Inflammatory macrophage treated with lipopolysaccharide for 1 hour (primary cell): ENCODE data around the gene SOX2.

Source experiments
- DNase-seq, 2 donors: peaks; one replicate each; pipeline ENCODE4 v3.0.0-alpha.2; 2020 to 2022

SOX2 gene

DNA sequence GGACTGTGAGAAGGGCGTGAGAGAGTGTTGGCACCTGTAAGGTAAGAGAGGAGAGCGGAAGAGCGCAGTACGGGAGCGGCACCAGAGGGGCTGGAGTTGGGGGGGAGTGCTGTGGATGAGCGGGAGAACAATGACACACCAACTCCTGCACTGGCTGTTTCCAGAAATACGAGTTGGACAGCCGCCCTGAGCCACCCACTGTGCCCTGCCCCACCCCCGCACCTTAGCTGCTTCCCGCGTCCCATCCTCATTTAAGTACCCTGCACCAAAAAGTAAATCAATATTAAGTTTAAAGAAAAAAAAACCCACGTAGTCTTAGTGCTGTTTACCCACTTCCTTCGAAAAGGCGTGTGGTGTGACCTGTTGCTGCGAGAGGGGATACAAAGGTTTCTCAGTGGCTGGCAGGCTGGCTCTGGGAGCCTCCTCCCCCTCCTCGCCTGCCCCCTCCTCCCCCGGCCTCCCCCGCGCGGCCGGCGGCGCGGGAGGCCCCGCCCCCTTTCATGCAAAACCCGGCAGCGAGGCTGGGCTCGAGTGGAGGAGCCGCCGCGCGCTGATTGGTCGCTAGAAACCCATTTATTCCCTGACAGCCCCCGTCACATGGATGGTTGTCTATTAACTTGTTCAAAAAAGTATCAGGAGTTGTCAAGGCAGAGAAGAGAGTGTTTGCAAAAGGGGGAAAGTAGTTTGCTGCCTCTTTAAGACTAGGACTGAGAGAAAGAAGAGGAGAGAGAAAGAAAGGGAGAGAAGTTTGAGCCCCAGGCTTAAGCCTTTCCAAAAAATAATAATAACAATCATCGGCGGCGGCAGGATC lies at the start of gene SOX2:
Gene SOX2, plus strand, starts transcription at position 601 of the 811 bp plus-strand sequence. CDS start 436 bp downstream, outside the sequence.
- no peak for DNase-seq

DNA sequence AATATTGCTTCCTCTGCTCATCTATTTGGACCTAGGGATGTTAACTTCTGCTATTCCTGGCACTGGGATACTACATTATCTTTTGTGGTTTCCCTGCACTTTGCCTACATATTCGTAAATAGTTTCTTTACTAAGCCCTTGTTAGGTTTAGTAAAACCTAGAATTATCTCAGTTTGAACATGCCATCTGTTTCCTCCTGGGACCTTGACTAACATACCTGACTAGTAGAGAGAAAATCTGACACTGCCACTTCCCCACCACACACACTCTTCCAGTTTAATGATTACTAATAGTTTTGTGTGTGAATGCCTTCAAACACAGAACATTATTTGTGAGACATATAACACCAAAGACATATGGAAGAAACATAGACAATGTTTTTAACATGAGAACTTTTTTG lies 28.2 kb upstream of the SOX2 start:
- DNase-seq = no peak

DNA sequence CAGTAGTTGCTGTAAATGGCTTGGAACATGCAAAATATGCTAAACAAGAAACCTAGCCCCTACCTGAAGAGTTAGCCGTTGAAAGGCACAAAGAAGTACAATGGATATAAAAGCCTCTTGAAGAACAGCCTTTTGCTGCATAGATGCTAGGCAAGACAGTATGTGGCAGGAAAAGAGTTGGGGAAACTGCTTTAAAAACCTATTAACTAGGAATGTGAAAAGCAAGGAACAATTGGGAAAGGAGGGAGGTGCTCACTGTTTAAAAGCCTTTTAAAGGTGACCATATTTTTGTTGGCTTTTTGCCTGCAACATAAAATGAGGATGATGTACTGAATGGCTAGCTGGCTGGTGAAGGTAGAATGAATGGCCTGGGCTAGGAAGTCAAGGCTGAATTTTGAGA lies 24.5 kb upstream of the SOX2 start:
- no peak for DNase-seq

DNA sequence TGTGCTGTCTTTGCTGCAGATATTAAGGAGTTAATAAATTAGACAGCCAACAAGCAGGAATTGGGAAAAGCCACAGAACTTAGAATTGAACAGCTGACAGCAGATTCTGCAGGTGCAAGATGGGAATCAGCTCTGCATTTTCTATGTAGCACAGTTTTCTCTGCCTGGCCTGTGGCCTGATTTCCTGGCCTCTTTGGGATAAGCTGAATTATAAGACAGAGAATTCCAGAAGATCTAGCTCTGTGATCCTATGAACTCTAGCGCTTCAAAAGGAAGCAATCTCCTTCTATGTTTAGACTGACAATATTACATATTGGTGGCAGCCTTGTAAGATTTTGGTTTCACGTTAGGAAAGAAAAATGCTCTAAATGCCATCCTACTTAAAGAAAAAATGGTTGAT lies 24.0 kb upstream of the SOX2 start:
- no peak for DNase-seq

DNA sequence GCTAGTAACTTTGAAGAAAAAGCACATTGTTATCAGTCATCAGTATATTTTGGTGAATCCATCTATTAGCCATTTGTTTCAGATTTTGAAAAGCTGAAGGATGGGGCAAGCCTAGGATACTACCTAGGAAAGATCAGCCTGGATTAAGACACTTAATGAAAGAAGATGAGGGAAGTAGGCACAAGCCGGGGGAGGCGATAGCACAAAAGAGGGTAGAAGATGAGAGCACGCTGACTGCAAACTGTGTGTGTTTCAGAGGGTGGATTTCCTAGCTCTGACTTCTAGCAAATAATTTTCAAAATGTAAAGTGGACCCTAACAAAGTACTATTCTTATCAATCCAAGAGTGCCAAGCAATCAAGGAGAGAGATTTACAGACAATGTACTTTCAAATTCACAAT lies 22.2 kb upstream of the SOX2 start:
- no peak for DNase-seq

DNA sequence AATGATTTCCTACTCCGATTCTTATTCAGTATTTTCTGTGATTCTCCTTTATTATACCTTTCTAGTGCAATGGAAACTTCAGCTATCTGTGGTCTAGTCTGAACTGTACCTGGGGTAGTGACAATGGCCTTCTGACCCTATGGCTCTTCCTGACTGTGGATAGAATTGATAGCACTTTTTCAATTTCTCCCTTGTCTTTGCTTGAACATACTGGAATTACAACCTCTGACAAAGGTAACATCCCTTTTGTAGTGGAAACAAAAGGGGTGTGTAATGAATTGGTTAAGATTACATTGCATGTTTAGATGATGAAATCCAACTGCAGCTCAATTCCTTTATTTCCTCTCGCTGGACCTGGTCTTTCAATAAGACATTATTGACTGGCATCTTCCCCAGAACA lies 21.0 kb upstream of the SOX2 start:
- DNase-seq = no peak

DNA sequence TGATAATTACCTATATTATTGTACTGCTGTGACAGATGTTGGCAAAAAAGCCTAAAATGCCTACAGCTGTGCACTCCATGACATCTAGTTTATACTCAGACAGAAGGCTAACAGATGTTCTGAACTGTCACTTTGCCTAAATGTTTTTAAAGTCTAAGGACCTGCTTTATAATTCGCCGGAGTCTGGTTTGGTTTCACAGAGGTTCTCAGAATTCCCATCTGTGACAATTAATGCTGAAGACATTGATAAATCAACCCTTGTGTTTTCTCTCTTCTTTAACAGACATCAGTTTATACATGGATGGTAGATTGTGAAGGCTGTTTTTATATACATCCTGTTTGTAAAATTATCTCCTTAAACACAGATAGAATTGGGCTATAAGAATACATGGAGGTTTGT lies 19.8 kb upstream of the SOX2 start:
- no peak for DNase-seq

DNA sequence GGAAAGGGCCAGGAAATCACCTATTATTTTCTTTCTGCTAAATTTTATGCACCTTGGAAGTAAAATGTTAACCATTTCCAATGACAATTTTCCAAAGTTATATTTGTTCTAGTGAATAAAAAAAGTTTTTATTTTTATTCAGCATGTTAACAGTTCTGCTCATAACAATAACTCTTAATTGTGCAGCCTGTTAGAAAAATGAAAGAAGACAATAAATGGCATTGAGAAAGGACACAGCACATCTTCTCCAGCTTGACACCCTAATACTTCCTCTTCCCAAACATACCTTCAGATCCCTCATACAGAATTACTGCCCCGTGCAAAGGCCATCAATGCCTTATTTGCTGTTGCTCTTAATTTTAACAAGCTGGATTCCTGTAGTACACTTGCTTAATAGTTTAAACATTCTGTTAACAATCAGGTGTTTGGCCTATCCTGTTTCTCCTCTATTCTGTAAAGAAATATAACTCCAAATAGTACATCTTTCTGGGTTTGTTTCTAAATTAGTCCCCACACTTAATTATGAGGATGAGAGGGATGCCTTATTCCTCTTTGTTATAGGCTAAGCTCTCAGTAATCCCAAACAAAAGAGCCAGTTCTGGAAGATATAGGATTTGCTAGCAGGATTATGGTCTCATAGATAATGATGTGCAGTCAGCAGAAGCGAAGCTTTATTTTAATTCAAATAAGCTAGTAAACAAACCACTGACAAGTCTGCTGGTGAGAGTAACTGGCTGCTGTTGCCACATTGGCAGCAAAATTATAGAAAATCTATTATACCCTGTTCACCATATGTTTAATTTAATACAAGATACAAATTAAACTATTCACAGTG lies 19.2 kb upstream of the SOX2 start:
- DNase-seq = no peak

DNA sequence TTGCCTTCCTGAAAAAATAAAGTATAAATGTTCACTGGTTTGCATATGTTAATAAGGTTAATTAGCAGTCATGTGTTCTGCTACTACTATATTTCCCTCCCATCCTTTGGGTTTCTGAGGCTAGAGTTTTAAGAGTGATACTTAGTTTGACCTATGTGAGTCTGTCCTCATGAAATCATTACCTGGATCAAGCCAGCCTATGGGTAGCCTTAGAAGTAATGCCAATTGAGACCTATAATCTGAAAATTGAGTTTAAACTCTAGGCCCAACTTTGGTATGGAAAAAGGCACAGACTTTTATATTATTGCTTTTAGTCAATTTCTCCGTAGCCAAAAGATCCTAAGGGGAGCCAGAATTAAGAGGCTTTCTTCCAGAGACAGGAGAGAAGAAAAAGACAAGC lies 18.4 kb upstream of the SOX2 start:
- no peak for DNase-seq

DNA sequence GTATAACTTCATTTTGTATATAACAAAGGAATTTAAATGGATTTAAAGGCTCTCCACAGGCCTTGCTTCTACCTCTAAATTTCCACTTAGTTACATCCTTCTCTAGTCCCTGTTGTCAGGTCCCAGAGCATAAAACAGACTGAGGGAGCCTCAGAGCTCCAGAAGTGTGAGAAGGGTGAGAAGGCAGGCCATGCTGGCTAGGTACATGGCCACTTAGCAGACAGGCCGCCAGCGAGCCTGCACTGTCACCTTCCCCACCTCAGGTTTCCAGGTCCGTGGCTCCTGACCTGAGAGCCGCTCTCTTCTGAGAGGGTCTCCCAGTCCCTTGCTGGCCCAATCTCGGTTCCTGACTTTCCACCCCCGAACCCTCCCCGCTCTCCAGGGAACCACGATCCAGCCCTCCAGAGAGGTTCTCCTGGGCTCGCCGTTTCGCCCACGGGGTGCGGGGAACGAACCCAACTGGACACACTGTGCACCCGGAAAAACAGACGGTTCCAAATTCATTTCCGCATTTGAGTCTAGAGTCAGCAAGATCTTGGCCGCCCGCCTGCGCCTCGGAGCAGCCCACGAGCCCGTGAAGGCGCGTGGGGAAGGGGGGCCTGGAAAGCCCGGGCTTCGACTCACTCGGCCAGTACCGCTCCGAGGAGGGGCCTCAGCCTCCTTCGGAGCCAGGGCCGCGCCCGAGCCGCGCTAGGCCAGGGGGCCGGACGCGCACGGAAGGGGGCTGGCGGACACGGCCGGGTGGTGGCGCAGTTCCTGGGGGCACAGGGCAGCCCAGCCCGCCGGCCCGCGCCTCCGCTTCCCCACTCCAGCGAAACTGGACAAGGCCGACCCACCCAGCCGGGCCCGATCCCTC lies 16.7 kb upstream of the SOX2 start:
- no peak for DNase-seq

DNA sequence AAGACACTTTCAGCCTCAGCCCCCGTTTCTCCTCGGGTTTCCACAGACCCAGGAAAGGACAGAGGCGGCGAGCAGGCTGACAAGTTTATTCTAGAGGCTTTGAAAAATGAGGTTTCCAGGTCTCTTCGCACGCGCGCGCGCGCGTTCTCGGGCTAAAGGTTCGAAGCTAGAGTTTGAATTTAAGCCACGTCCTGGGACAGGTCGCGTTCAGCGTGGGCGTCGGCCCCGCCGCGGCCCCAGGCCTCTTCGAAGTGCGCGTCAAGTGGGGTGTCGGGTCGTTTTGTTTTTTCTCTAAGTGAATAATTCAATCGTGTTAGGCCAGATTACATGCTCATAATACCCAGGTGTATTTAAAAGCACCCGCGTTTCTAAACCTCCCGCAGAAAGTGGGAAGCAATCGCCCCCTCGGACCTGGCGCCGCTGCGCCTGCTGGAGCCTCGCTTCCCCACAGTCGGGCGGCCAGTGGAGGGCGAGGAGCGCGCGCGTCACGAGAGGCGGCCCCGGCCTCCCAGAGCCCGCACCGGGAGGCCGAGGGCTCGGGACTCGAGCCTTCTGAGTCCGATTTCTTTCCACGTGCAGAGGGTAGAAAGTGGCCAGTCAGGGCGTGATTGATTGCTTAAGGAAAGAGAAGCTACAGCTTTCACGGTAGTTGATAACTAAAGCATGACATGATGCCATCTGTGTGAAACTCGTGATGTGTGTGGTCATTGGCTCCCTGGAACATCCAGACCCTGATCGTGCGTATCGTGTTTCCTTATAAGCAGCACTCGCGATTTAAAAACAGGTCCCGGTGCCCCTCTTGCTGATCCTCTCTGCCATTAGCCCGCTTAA lies 15.8 kb upstream of the SOX2 start:
- no peak for DNase-seq

DNA sequence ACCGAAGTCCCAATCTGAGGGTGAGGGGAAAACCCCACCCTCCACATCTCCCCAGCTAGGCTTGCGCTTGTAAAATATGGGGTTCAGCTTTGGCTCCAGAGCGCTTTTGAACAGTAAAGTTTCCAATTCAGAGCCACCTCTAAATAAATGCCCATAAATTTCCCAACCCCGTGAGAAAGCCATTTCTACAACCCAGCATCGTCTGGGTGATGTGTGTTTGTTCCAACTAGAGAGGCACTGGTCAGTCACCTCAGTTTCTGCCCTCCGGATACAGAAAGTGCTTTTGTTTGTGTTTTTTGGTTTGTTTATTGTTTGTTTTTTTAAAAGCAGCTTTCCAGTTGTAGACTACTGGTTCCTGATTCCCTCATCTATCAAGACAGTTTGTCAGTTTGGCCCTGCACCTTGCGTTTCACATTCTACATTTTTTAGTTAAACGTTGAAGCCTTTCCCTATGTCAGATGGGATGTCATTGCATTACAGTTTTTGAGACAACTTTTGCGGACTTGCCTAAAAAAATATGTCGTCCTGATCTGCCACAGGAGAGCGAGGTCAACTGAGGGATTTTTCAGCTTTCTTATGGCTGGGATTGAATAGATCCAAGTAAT lies 15.0 kb upstream of the SOX2 start:
- no peak for DNase-seq

DNA sequence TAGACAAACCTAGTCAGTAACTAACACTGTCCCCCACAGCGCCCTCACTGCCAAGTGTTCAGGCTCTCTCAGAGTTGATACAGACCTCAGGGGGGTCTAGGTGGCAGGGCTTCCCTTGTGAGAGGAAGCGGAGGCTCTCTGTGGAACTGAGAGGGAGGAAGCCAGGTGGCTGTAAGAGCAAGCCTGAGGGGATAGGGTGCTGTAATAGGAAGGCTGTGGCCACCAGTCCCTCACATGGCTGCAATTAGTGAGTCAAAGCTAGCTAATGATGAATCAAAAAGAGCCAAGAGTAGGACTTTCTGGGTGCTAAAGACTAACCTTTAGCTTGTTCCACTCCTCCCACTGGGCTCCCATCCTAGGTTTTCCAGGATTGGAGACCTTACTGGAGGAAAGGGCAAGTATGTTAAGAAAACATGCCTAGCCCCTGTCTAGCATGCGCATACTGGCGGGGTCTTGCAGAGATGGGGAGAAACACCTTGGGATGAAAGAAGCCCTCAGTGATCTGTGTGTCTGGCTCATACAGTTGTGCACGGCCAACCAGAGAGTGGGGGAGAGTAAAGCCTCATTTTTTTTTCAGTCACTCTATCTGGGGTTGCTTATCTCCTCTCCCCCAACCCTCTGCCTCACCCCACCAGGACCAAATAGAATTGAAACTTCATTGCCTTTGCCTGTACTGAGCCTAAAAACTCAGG lies 13.3 kb upstream of the SOX2 start:
- DNase-seq = no peak

DNA sequence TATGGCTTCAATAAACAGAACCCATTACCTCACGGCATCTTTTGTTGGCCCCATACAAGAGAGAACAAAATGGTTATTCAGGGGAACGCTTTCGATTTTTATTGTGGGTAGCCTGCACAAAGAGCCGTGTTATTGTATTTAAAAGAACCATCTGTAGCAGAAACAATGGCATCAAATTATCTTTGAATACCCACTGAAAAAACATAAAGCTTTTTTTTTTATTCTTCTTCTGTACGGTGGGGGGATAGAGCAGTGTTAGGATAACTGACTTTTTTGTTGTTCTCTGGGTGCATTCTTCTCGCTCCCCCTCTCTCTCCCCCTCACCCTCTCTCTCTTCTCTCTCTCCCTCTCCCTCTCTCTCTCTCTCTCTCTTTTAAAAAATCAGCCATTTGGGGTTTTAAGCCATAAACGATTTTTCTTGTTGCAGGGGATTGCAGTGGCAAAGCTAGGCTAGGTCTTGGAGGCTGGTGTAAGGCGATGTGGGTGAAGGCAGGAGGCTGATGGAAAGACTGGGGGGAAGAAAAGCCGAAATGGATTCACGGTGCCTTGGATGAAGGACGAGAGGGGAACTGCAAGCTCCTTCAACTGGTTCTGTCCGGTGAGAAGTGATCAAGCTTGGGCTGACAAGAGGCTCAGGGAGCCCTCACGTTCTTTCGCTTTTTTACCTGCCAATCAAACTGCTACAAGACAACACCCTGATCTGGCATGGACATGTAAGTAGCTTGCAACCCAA lies 12.4 kb upstream of the SOX2 start:
- DNase-seq = no peak

DNA sequence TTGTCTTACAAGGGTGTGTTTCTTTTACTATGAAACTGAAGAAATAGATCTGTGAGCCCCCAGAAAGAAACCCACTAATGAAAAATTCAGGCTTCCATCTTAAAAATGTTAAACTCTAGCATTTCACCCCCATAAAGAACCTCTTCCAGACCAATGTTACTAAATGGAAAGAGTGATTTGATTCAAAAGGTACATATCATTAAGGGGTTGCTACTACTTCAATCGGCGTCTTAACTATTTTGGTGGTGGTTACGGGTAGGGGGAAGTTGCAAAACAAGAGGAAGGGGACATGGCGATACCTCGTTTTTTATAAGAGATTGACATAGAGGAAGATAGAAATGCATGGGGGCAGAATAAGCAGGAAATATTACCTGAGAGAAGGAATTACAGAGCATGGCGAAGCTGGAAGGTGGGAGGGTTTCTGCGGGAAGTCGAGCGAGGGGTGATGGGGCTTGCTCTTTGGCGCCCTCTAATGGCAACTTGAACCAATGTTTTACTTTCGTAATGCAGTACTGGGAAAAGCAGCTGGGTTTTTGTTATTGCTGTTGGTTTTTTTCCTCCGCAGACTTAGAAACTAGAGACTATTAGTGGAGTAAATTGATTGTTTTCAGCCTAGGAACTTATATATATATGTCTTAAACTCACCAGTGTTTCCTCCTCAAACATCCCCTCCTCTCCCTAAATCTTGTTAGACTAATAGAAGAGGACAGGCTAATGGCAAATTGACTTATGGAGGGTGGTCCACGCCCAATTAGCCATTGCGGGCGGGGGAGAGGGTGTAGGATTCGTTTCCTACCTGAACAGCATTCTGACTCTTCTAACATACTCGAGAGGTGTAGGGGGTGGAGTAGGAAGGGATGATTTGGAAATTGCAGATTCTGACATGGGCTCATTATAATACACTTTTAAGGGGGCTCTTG lies 11.3 kb upstream of the SOX2 start:
- peak; percentile 39 to 65 for DNase-seq

DNA sequence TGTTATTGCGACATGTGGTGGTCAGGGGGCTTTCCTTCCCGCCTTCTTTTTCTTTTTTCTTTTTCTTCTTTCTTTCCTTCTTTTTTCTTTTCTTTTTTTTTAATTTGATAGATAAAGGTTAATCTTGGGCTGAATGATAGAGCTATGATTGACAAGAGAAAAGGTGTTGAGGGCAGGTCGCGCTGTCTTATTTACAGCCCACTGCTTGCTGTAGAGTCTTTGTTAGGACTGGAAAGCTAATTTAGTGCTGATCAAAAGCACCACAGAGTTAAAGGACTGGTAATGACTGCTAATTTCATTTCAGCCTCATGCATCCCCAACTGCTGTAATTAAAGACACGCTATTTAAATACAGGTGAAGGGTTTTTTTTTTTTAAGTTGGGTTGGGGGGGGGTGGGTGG lies 10.6 kb upstream of the SOX2 start:
- no peak for DNase-seq

DNA sequence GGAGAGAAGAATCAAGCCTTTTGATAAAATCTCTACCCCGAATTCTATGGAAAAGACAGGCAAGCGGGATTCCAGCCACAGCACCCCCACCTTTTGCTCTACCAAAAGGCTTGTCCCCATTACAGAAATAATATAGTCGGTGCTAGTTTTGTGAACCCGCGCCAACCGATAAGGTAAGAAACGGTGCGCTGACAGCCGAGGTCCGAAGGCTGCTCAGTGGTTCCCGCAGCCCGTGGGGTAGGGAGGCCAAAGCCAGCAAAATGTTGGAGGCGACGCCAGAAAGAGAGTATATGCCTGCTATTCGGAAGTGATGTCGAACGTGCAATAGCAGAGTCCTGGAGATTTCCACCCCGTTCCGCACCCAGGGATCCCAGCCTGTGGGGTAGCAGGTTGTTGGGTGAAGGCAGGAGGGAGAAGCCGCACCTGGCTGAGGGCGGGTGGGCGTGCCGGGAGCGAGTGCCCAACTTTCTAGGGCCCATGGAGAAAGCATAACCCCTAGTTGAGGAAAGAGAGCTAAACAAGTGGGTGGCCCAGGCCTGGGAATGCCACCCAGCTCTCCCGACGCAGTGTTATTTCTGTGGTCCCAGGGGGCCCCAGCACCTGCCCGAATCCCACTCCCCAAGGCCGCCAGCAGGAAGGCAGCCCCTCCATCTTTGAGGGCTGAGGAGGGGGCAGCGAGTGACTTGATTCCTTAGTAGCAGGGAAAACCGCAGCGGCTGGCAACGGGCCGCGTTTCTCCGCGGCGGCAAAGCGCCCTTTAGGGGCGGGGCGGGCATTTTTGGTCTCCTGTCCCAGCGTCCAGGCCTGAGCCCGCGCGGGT lies 7.9 kb upstream of the SOX2 start:
- no peak for DNase-seq

DNA sequence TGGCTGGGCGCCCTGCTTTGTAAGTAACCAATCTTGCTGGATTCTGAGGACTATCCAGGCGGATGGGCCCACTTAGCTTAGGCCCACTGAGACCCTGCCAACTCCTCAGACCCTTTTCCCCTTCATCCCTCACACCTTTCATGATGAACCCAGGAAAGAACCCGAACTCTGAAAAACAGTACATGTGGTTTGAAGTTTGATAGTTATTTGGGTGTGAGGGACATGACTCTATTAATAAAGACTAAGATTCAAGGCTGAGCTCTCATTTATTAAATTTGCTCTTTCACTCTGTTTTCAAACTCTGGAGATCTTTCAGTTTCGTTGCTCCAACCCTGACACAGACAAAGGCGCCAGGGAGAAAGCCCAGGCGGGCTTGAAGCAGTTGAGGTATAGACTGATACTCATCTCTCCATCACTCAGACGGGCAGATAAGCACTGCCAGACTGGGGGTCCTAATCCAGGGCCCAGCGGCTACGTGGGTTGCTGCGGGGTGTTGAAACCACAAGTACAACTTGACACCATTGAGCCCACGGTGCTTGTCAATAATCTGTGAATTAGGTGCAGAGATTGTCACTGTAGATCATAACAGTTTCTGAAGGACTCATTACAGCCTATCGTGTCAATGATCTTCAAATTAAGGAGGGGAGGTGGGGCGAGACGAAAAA lies 7.2 kb upstream of the SOX2 start:
- no peak for DNase-seq
